Medulla oblongata (tissue), 1 donor: Measurements from ENCODE around the gene MIX23.
"Not testable (repeated sequence)": the region's sequence is repeated elsewhere in the genome, so short reads cannot be mapped to it uniquely, and the experiment has no call there.

ENCODE experiments used
- DNase-seq: peaks from one replicate; pipeline ENCODE4 v3.0.0-alpha.2; 2015; ENCODE audit errors: extremely low spot score

MIX23 gene

DNA sequence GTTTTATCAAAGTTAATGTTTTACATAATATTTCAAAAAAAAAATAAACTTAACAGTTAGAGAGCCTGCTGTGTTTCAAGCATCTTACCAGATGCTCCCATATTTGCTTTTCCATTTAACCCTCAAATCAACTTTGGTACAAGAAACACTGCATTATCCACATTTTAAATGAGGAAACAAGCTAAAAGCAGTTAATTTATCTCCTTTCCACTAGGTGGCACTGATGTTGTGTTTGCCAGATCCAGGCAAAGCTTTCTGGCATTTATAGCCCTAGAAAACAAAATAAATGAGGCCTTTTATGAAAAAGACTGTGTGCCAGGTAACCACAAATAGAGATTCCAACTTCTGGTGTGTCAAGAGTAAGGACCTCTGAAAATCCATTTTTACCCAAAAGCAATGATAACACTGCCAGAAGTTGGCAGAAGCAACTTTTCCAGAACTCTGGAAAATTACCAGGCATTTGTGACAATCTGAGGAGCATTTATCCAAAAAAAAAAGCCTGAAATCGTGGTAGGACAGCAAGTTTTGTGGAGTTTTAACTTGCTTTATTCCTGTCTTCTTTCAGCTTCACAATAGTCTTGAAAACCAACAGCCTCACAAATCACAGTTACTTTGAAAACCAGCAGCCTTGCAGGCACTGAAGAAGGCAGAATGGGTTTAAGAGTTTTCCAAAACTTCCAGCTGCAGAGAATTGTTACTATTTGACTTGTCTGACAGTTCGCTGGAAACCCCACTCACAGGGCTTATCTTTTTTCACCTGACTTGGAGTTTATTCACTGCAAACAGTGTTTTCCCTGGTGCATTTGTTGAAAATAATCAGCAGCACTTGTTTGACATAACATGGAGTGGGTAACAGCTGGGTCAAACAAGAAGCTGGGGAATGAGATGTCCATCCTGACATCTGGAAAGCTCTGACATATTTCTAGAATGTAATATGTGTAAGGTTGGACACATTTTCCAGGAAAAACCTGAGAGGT lies 10.1 kb upstream of the MIX23 start:
- peak; percentile 59 for DNase-seq

DNA sequence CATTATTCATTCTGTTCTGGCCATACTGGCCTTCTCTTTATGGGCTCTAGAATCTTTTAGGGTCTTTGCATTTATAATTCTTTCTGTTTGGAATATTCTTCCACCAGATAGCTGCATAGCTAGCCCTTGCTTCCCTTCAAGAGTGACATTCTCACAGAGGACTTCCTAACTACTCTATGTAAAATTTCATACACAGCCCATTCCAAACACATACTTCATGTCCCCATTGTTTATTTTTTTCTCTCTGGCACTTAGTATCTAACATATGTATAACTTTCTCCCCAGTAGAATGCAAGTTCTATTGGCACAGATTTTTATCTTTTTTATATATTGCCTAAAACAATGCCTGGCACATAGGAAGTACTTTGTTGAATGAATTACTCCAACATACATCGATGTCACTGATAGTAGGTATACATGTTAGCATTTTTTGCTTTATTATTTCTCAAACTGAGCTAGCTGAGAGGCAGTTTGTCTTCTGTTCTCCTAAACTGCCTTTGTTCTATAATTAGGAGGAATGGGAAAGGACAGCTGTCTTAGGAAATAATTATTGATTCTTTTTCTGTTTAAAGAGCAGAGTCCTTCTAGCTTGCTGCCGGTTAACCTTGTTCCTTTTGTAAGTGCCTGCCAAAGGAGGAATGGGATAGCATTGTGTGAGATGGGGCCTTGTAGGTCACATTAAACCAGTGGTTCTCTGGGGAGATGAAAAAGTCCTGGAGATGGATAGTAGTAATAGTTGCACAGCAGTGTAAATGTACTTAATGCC lies 8.8 kb upstream of the MIX23 start:
- no peak for DNase-seq

DNA sequence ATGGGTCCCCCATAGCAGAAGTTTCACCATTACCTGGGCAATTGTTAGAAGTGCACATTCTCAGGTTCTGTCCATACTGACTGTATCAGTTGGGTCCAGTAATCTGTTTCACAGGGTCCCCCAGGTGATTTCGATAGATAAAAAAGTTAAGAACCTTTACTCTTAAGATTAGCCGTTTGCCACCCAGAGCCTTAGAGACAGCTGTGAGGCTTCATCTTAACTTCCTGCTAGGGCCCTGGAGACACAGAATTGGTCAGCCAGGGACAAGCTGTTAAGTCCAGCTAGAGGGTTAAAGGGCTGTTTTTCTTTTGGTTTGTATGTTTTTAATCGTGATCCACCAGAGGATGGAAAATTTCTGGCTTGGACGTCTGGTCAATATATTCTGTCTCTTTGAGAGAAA lies 7.6 kb upstream of the MIX23 start:
- no peak for DNase-seq

DNA sequence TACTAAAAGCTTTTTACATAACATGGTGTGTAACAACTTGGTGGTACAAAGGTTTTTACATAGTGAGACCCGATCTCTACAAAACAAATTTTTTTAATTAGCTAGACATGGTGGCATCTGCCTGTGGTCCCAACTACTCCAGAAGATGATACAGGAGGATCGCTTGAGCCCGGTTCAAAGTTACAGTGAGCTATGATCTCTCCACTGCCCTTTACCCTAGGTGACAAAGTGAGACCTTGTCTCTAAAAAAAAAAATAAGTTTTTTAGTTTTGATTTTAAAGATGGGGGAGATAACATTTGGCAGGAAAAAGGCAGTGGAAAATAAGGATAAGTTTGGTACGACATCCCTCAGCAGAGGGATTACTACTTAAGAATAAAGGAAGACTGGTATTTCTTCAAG lies 6.9 kb upstream of the MIX23 start:
- DNase-seq, result no peak

DNA sequence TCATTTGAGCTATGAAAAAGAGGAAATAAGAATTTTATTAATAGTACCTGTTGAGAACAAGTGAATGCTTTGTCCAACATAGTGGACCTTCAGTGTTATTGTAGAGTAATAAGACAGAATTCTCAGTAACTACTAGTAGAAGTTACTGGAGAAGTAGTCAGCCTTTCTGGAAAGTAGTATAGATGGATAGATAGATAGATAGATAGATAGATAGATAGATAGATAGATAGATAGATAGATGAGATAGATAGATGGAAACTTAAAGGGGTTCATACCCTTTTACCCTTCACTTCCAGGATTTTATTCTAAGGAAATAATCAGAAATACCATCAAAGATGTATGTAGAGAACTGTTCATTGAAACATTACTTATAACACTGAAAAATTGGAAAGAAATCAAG lies 6.2 kb upstream of the MIX23 start:
- DNase-seq, result no peak

GRCh38 chr3:122387709-122388108 lies 4.7 kb upstream of the MIX23 start:
- DNase-seq, result no peak

DNA sequence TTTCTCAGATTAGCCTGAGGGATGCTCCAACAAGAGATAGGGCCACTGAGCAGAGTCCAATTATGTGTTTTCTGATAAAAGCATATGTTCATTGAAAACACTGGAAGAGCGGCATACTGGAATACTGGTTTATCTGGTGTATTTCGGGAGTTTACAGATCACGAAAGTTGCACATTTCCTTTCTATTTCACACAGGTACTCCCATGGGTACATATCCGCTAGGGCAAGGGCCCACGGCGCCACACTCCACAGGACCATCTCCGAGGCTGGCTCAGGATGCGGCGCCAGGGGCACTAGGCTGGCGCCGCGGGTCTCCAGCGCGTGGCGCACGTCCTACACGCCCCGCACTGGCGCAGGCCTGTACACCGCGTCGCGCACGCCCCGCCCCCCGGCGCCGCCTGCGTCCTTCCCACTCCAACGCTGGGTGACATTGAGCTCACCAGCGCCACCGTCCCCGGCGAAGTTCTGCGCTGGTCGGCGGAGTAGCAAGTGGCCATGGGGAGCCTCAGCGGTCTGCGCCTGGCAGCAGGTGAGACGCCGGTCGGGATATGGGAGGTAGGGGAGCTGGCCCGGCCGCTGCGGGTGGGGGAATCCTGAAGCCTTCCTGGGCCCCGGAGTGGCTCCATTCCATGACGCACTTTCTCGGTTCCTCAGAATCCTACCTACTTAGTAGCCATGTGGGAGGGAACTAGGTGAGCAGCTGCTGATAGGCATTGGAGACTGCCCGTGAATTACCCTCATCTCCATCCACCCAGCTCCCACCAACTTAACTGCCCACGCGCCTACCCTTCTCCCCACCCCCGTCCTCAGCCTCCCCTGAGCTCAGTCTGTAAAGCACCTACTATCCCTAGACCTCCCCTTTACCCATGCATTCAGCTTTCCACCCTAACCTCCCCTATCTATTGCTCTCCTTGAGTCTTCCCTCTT lies 1.0 kb upstream of the MIX23 start, which contains the start of gene FAM162A:
Gene FAM162A (plus strand): TSS at position 412 of the 927 bp plus-strand sequence. CDS start 84 bp downstream, at position 496.
- DNase-seq, result peak; percentile 96

GRCh38 chr3:122377975-122378374 lies 5.1 kb downstream of the MIX23 start:
- no peak for DNase-seq

GRCh38 chr3:122374034-122374433 lies 9.0 kb downstream of the MIX23 start:
- DNase-seq, result no peak

DNA sequence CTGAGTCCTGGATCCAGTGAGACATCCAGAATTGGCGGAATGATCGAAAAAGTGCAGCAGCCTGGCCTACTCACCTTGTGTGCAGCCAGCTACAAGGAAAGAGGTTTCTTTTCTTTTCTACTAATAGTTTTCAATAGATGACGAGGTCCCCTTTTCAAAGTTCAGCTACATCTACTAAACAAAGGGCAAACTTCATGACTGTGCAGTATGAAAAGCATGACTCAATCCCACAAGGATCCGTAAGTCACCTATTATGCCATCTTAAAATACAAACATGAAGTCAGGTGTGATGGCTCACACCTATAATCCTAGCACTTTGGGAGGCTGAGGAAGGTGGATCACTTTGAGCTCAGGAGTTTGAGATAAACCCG lies 16.7 kb downstream of the MIX23 start:
- no peak for DNase-seq

DNA sequence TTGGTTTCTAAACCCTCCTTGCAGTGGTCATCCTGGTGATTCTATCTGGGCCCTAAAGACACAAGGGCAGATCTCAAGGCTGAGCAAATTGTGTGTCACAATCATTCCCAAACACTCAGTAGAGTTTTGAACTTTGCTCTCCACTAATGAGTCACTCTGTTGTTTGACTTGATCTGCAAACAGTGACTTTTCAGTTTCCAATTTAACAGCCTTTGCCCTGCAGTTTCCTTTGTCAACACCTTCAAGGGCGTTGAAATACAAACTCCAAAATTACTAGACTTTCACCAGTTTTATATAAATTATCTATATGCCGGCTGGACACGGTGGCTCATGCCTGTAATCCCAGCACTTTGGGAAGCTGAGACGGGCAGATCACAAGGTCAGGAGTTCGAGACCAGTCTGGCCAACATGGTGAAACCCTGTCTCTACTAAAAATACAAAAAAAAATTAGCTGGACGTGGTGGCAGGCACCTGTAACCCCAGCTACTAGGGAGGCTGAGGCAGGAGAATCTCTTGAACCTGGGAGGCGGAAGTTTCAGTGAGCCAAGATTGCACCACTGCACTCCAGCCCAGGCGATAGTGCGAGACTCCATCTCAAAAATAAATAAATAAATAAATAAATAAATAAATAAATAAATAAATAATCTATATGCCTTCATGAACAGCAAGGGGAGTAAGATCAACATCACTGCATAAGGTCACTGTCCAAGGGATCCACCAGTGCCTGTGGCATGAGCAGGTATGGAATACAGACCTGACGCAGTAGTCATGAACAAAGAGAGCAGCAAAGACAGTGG lies 17.3 kb downstream of the MIX23 start:
- DNase-seq, result not testable (repeated sequence)

- no peak for DNase-seq
These were observed 18.0 kb downstream of the MIX23 start for GRCh38 chr3:122365073-122365472.

- DNase-seq, result no peak
These were observed 18.5 kb downstream of the MIX23 start for GRCh38 chr3:122364490-122364889.

GRCh38 chr3:122362026-122362425 lies 21.0 kb downstream of the MIX23 start:
- DNase-seq, result no peak

DNA sequence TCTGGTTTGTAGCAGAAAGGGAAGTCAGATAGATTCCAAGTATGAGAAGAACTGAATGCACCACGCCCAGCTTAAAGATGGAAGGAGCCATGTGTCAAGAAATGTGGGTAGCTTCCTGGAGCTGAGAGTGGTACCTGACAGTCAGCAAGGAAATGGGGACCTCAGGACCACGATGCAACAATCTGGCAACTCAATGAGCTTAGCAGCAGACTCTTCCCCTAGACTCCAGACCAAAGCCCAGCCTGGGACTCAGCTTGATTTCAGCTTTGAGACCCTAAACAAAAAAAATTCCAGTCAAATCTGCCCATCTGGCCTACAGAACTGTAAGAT lies 24.4 kb downstream of the MIX23 start:
- no peak for DNase-seq

DNA sequence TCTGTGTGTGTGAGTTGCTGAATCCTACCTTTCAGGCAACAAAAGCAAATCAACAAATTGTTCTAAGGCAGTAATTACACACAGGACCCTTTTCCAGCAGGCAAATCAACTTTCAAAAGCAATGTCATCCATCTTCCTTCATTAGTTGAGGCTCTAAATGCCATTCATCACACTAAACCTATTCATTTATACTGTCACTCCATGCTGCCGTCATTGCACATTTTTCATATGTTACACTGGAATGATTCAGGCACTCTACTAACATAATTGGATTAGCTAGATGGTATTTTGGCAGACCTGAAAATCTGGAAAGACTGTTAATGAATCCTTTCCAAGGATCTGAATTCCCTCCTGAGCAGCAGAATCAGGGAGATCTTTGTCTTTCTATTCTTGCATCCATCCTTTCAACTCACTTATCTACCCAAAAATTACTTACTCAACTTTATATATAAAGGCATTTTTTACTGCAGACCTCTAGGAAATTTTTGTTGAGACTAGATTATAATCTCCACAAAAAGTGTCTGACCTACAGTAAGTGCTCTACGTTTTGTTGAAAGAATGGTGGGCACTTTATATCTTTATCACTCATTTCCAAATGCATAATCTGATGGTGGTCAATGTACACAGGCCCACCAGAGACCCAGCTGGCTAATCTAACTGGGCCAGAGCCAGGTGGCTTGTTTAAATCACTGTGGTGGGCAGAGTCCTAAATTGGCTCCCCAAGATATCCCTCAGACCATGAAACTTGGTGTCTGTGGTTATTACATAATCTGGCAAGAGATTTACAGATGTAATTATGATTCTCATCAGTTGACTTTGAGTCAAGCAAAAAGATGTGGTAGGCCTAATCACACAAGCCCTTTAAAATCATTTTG lies 25.0 kb downstream of the MIX23 start:
- no peak for DNase-seq

- DNase-seq, result peak; percentile 30
These were observed 26.6 kb downstream of the MIX23 start for GRCh38 chr3:122356402-122356801.

DNA sequence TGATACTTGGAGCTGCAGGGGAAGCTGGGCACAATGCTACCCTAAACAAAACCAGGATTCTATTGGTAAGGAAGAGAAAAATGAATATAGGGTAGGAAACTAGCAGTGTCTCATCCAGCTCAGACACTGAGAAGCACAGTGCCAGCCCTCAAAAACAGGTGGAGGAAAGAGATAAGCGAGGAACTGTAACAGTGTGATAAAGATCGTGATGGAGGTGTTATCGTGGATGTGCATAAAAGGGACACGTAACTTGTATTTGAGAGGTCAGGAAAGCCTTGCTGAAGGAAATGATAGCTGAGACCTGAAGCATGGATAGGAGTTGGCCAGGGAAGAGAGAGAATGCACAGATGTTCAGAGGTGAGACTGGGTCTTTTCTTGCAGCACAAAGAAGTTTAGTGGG lies 27.4 kb downstream of the MIX23 start:
- DNase-seq, result no peak

DNA sequence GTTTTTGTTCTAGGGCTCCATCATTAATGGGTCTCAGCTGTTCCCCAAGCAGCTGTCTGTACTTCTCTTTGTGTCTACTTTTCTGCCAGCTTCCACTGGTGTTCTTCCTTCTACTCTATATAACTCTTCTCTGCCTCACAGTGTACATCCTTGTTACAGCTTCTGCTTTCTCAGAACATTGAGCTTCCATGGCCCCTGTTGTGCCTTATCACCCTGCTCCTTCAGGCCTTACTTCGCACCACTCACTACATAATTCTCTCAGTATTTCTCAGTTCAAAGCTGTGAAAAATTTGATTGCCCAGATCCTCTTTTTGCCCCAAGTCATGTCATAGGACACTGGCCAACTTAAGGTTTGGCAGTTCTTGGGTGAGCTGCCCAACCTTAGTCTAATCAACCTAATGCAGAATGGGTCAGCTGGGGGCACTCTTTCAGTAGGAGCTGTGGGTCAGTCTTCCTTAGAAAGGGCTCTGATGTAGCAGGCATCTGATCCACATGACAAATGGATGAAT lies 29.1 kb downstream of the MIX23 start:
- DNase-seq, result no peak

GRCh38 chr3:122353215-122353614 lies 29.8 kb downstream of the MIX23 start:
- no peak for DNase-seq
